Measurements from ENCODE around the gene LCN1.

Gene LCN1

GRCh38 chr9:135520916-135521607, at the start of gene LCN1:
Gene LCN1, plus strand, starts transcription at chr9:135521440. Its CDS starts 58 bp downstream, at chr9:135521498.
- DNase-seq, result no peak

GRCh38 chr9:135471791-135472640, 49.2 kb upstream of the LCN1 start:
- DNase-seq, result no peak

- no peak for DNase-seq
Measured at GRCh38 chr9:135473972-135474543, 47.2 kb upstream of the LCN1 start.

- DNase-seq, result peak; percentile 15 to 76
Measured at GRCh38 chr9:135474915-135475314, 46.3 kb upstream of the LCN1 start.

- no peak for DNase-seq
Measured at GRCh38 chr9:135476561-135477355, 44.5 kb upstream of the LCN1 start.

- no peak for DNase-seq
Measured at GRCh38 chr9:135478191-135478590, 43.0 kb upstream of the LCN1 start.

GRCh38 chr9:135478829-135479468, 42.3 kb upstream of the LCN1 start:
- peak in 1 of 2 experiments; percentile 55 for DNase-seq

- DNase-seq, result peak in 1 of 2 experiments; percentile 51
Measured at GRCh38 chr9:135479469-135480052, 41.7 kb upstream of the LCN1 start, which contains the start of gene PPP1R26. Gene PPP1R26, plus strand, starts transcription at chr9:135479782. Its CDS starts 4,729 bp downstream, at chr9:135484511.

- peak in 1 of 2 experiments; percentile 51 for DNase-seq
Measured at GRCh38 chr9:135480071-135480939, 40.9 kb upstream of the LCN1 start.

GRCh38 chr9:135480940-135481310, 40.3 kb upstream of the LCN1 start:
- DNase-seq, result no peak

GRCh38 chr9:135482015-135482754, 39.1 kb upstream of the LCN1 start:
- no peak for DNase-seq

- no peak for DNase-seq
Measured at GRCh38 chr9:135484460-135485277, 36.6 kb upstream of the LCN1 start.

- DNase-seq, result no peak
Measured at GRCh38 chr9:135485385-135485784, 35.9 kb upstream of the LCN1 start.

- no peak for DNase-seq
Measured at GRCh38 chr9:135485832-135486231, 35.4 kb upstream of the LCN1 start.

- no peak for DNase-seq
Measured at GRCh38 chr9:135486267-135487065, 34.8 kb upstream of the LCN1 start.

- no peak for DNase-seq
Measured at GRCh38 chr9:135487281-135488012, 33.8 kb upstream of the LCN1 start.

- DNase-seq, result no peak
Measured at GRCh38 chr9:135488013-135488330, 33.3 kb upstream of the LCN1 start.

- no peak for DNase-seq
Measured at GRCh38 chr9:135488527-135488926, 32.7 kb upstream of the LCN1 start.

All from NCI-H526 (cell line).